Stimulated activated CD4-positive, alpha-beta T cell treated with anti-CD3 and anti-CD28 coated beads, Interleukin-4, amount 100 ng/mL, for 48 hours (primary cell): Measurements from ENCODE around the gene SH3GL3.

Source experiments
- DNase-seq, 2 donors: peaks; one replicate each; pipeline ENCODE4 v3.0.0-alpha.2; 2020; ENCODE audit warnings: low read depth in 2 of 2

The SH3GL3 gene

GRCh38 chr15:83462026-83462425, 14.9 kb downstream of the SH3GL3 start:
- no peak for DNase-seq

GRCh38 chr15:83462953-83463433, 15.9 kb downstream of the SH3GL3 start:
- no peak for DNase-seq

- DNase-seq: no peak
Observed at GRCh38 chr15:83470887-83471286, 23.7 kb downstream of the SH3GL3 start.

GRCh38 chr15:83471307-83471866, 24.2 kb downstream of the SH3GL3 start:
- DNase-seq: no peak

- no peak for DNase-seq
Observed at GRCh38 chr15:83472151-83472550, 25.0 kb downstream of the SH3GL3 start.

GRCh38 chr15:83472797-83473196, 25.7 kb downstream of the SH3GL3 start:
- no peak for DNase-seq

- no peak for DNase-seq
Observed at GRCh38 chr15:83474578-83474977, 27.4 kb downstream of the SH3GL3 start.

- no peak for DNase-seq
Observed at GRCh38 chr15:83475551-83475950, 28.4 kb downstream of the SH3GL3 start.

GRCh38 chr15:83476066-83476465, 28.9 kb downstream of the SH3GL3 start:
- no peak for DNase-seq

- DNase-seq: no peak
Observed at GRCh38 chr15:83476708-83477107, 29.6 kb downstream of the SH3GL3 start.

GRCh38 chr15:83477172-83477807, 30.1 kb downstream of the SH3GL3 start:
- no peak for DNase-seq

GRCh38 chr15:83477808-83478537, 30.8 kb downstream of the SH3GL3 start:
- DNase-seq: no peak

- DNase-seq: no peak
Observed at GRCh38 chr15:83483612-83484011, 36.5 kb downstream of the SH3GL3 start.

- DNase-seq: no peak
Observed at GRCh38 chr15:83484636-83485035, 37.5 kb downstream of the SH3GL3 start.

GRCh38 chr15:83486363-83486762, 39.2 kb downstream of the SH3GL3 start:
- DNase-seq: no peak

GRCh38 chr15:83487519-83487918, 40.4 kb downstream of the SH3GL3 start:
- no peak for DNase-seq

GRCh38 chr15:83489690-83490089, 42.5 kb downstream of the SH3GL3 start:
- no peak for DNase-seq

- no peak for DNase-seq
Observed at GRCh38 chr15:83491486-83491885, 44.3 kb downstream of the SH3GL3 start.

GRCh38 chr15:83496766-83497165, 49.6 kb downstream of the SH3GL3 start:
- DNase-seq: no peak

GRCh38 chr15:83498374-83498773, 51.2 kb downstream of the SH3GL3 start:
- no peak for DNase-seq

- no peak for DNase-seq
Observed at GRCh38 chr15:83498801-83499200, 51.7 kb downstream of the SH3GL3 start.

- no peak for DNase-seq
Observed at GRCh38 chr15:83499476-83499875, 52.3 kb downstream of the SH3GL3 start.
